Measurements from ENCODE around the gene HSP90AA1. TPM values are rescaled to one million over a fixed set of nuclear protein-coding genes. Genes with fewer than 3 reads are reported as not detected.
"Not testable (repeated sequence)": the region's sequence is repeated elsewhere in the genome, so short reads cannot be mapped to it uniquely, and the experiment has no call there.

The HSP90AA1 gene
- total RNA-seq, 1 donor from 2014 or later, result 74.6 TPM

GRCh38 chr14:102085488-102085887 lies 1.4 kb downstream of the HSP90AA1 start:
- H3K9me3 ChIP-seq (ENCODE audit: control insufficient read depth in 3 of 3, low read length in 3 of 3), result no peaks in the 10 kb centered on the region
- H3K9ac ChIP-seq (ENCODE audit: low read depth in 1 of 3, low read length in 3 of 3), result peak overlapping the region; percentile 47 to 89 (median 86)
- peaks cover 21 to 38% (median 22%) of the 10 kb centered on the region in 3 donors for H3K4me1 ChIP-seq (ENCODE audit: control insufficient read depth in 3 of 3, insufficient read depth in 3 of 3, low read length in 3 of 3)
- H3K4me3 ChIP-seq (ENCODE audit: low read length in 3 of 3), result peak overlapping the region; percentile 76 to 88 (median 82)
- no peaks in the 10 kb centered on the region for H3K27me3 ChIP-seq (ENCODE audit: control insufficient read depth in 3 of 3, insufficient read depth in 3 of 3, low read length in 3 of 3)
- peaks cover 40 to 55% (median 50%) of the 10 kb centered on the region in 3 donors for H3K36me3 ChIP-seq (ENCODE audit: control insufficient read depth in 3 of 3, insufficient read depth in 3 of 3, low read length in 3 of 3)
- H3K27ac ChIP-seq (ENCODE audit: low read depth, low read length), result no peak overlapping the region

- Histone ChIP-seq H3K4me3 (ENCODE audit: low read length in 3 of 3) (peak overlapping the region in 2 of 3 donors; percentile 82 to 88), H3K36me3 (ENCODE audit: control insufficient read depth in 3 of 3, insufficient read depth in 3 of 3, low read length in 3 of 3) (peaks cover 45 to 61% (median 55%) of the 10 kb centered on the region in 3 donors), H3K9me3 (ENCODE audit: control insufficient read depth in 3 of 3, low read length in 3 of 3) (no peaks in the 10 kb centered on the region), H3K27ac (ENCODE audit: low read depth, low read length) (no peak overlapping the region), H3K4me1 (ENCODE audit: control insufficient read depth in 3 of 3, insufficient read depth in 3 of 3, low read length in 3 of 3) (peaks cover 21 to 38% (median 22%) of the 10 kb centered on the region in 3 donors), H3K9ac (ENCODE audit: low read depth in 1 of 3, low read length in 3 of 3) (peak overlapping the region in 2 of 3 donors; percentile 86 to 89), H3K27me3 (ENCODE audit: control insufficient read depth in 3 of 3, insufficient read depth in 3 of 3, low read length in 3 of 3) (no peaks in the 10 kb centered on the region)
These were observed 1.9 kb downstream of the HSP90AA1 start for GRCh38 chr14:102084931-102085330.

- not testable (repeated sequence) for H3K27ac ChIP-seq (ENCODE audit: low read depth, low read length); H3K9ac ChIP-seq (ENCODE audit: low read depth in 1 of 3, low read length in 3 of 3); H3K4me3 ChIP-seq (ENCODE audit: low read length in 3 of 3); H3K9me3 ChIP-seq (ENCODE audit: control insufficient read depth in 3 of 3, low read length in 3 of 3); H3K27me3 ChIP-seq (ENCODE audit: control insufficient read depth in 3 of 3, insufficient read depth in 3 of 3, low read length in 3 of 3)
- H3K4me1 ChIP-seq (ENCODE audit: control insufficient read depth in 3 of 3, insufficient read depth in 3 of 3, low read length in 3 of 3), result peaks cover 21 to 38% (median 22%) of the 10 kb centered on the region in 3 donors
- peaks cover 50 to 65% (median 59%) of the 10 kb centered on the region in 3 donors for H3K36me3 ChIP-seq (ENCODE audit: control insufficient read depth in 3 of 3, insufficient read depth in 3 of 3, low read length in 3 of 3)
These were observed 2.3 kb downstream of the HSP90AA1 start for GRCh38 chr14:102084522-102084921.

GRCh38 chr14:102081231-102082080 lies 5.4 kb downstream of the HSP90AA1 start:
- H3K9ac ChIP-seq (ENCODE audit: low read depth in 1 of 3, low read length in 3 of 3), result no peak overlapping the region

GRCh38 chr14:102080183-102081080 lies 6.4 kb downstream of the HSP90AA1 start:
- Histone ChIP-seq H3K36me3 (ENCODE audit: control insufficient read depth in 3 of 3, insufficient read depth in 3 of 3, low read length in 3 of 3) (peaks cover 55 to 67% (median 59%) of the 10 kb centered on the region in 3 donors), H3K4me1 (ENCODE audit: control insufficient read depth in 3 of 3, insufficient read depth in 3 of 3, low read length in 3 of 3) (peaks cover 5 to 25% (median 10%) of the 10 kb centered on the region in 3 donors), H3K27me3 (ENCODE audit: control insufficient read depth in 3 of 3, insufficient read depth in 3 of 3, low read length in 3 of 3) (no peaks in the 10 kb centered on the region), H3K9me3 (ENCODE audit: control insufficient read depth in 3 of 3, low read length in 3 of 3) (no peaks in the 10 kb centered on the region), H3K4me3 (ENCODE audit: low read length in 3 of 3) (no peak overlapping the region), H3K9ac (ENCODE audit: low read depth in 1 of 3, low read length in 3 of 3) (no peak overlapping the region), H3K27ac (ENCODE audit: low read depth, low read length) (no peak overlapping the region)

More at GRCh38 chr14:102081231-102082080, 5.4 kb downstream of the HSP90AA1 start:
- no peak overlapping the region for H3K4me3 ChIP-seq (ENCODE audit: low read length in 3 of 3)
- H3K9me3 ChIP-seq (ENCODE audit: control insufficient read depth in 3 of 3, low read length in 3 of 3), result no peaks in the 10 kb centered on the region
- peaks cover 59 to 74% (median 63%) of the 10 kb centered on the region in 3 donors for H3K36me3 ChIP-seq (ENCODE audit: control insufficient read depth in 3 of 3, insufficient read depth in 3 of 3, low read length in 3 of 3)
- H3K27ac ChIP-seq (ENCODE audit: low read depth, low read length), result no peak overlapping the region
- H3K27me3 ChIP-seq (ENCODE audit: control insufficient read depth in 3 of 3, insufficient read depth in 3 of 3, low read length in 3 of 3), result no peaks in the 10 kb centered on the region
- H3K4me1 ChIP-seq (ENCODE audit: control insufficient read depth in 3 of 3, insufficient read depth in 3 of 3, low read length in 3 of 3), result peaks cover 10 to 29% (median 18%) of the 10 kb centered on the region in 3 donors

GRCh38 chr14:102079700-102079979 lies 7.2 kb downstream of the HSP90AA1 start:
- H3K9ac ChIP-seq (ENCODE audit: low read depth in 1 of 3, low read length in 3 of 3), result no peak overlapping the region
- H3K36me3 ChIP-seq (ENCODE audit: control insufficient read depth in 3 of 3, insufficient read depth in 3 of 3, low read length in 3 of 3), result peaks cover 48 to 59% (median 52%) of the 10 kb centered on the region in 3 donors
- no peak overlapping the region for H3K27ac ChIP-seq (ENCODE audit: low read depth, low read length)
- no peaks in the 10 kb centered on the region for H3K9me3 ChIP-seq (ENCODE audit: control insufficient read depth in 3 of 3, low read length in 3 of 3)
- H3K27me3 ChIP-seq (ENCODE audit: control insufficient read depth in 3 of 3, insufficient read depth in 3 of 3, low read length in 3 of 3), result no peaks in the 10 kb centered on the region
- H3K4me1 ChIP-seq (ENCODE audit: control insufficient read depth in 3 of 3, insufficient read depth in 3 of 3, low read length in 3 of 3), result peaks cover 0 to 20% (median 3%) of the 10 kb centered on the region in 3 donors
- no peak overlapping the region for H3K4me3 ChIP-seq (ENCODE audit: low read length in 3 of 3)

GRCh38 chr14:102078831-102079699 lies 7.8 kb downstream of the HSP90AA1 start:
- Histone ChIP-seq H3K9ac (ENCODE audit: low read depth in 1 of 3, low read length in 3 of 3) (no peak overlapping the region), H3K4me1 (ENCODE audit: control insufficient read depth in 3 of 3, insufficient read depth in 3 of 3, low read length in 3 of 3) (peaks cover 3 to 21% (median 3%) of the 10 kb centered on the region in 3 donors), H3K36me3 (ENCODE audit: control insufficient read depth in 3 of 3, insufficient read depth in 3 of 3, low read length in 3 of 3) (peaks cover 43 to 53% (median 46%) of the 10 kb centered on the region in 3 donors), H3K9me3 (ENCODE audit: control insufficient read depth in 3 of 3, low read length in 3 of 3) (no peaks in the 10 kb centered on the region), H3K4me3 (ENCODE audit: low read length in 3 of 3) (no peak overlapping the region), H3K27ac (ENCODE audit: low read depth, low read length) (no peak overlapping the region), H3K27me3 (ENCODE audit: control insufficient read depth in 3 of 3, insufficient read depth in 3 of 3, low read length in 3 of 3) (no peaks in the 10 kb centered on the region)

- H3K4me1 ChIP-seq (ENCODE audit: control insufficient read depth in 3 of 3, insufficient read depth in 3 of 3, low read length in 3 of 3), result peaks cover 3 to 16% (median 3%) of the 10 kb centered on the region in 3 donors
- not testable (repeated sequence) for H3K27me3 ChIP-seq (ENCODE audit: control insufficient read depth in 3 of 3, insufficient read depth in 3 of 3, low read length in 3 of 3); H3K4me3 ChIP-seq (ENCODE audit: low read length in 3 of 3); H3K9me3 ChIP-seq (ENCODE audit: control insufficient read depth in 3 of 3, low read length in 3 of 3); H3K27ac ChIP-seq (ENCODE audit: low read depth, low read length); H3K9ac ChIP-seq (ENCODE audit: low read depth in 1 of 3, low read length in 3 of 3)
- peaks cover 40 to 46% (median 40%) of the 10 kb centered on the region in 3 donors for H3K36me3 ChIP-seq (ENCODE audit: control insufficient read depth in 3 of 3, insufficient read depth in 3 of 3, low read length in 3 of 3)
These were observed 8.5 kb downstream of the HSP90AA1 start for GRCh38 chr14:102078361-102078791.

- peaks cover 30 to 36% (median 32%) of the 10 kb centered on the region in 3 donors for H3K36me3 ChIP-seq (ENCODE audit: control insufficient read depth in 3 of 3, insufficient read depth in 3 of 3, low read length in 3 of 3)
- H3K9me3 ChIP-seq (ENCODE audit: control insufficient read depth in 3 of 3, low read length in 3 of 3), result no peaks in the 10 kb centered on the region
- peaks cover under 1 to 9% (median 3%) of the 10 kb centered on the region in 3 donors for H3K4me1 ChIP-seq (ENCODE audit: control insufficient read depth in 3 of 3, insufficient read depth in 3 of 3, low read length in 3 of 3)
- H3K27ac ChIP-seq (ENCODE audit: low read depth, low read length), result no peak overlapping the region
- no peaks in the 10 kb centered on the region for H3K27me3 ChIP-seq (ENCODE audit: control insufficient read depth in 3 of 3, insufficient read depth in 3 of 3, low read length in 3 of 3)
- H3K4me3 ChIP-seq (ENCODE audit: low read length in 3 of 3), result no peak overlapping the region
- H3K9ac ChIP-seq (ENCODE audit: low read depth in 1 of 3, low read length in 3 of 3), result no peak overlapping the region
These were observed 9.5 kb downstream of the HSP90AA1 start for GRCh38 chr14:102077382-102077709.

All from skeletal muscle tissue (tissue), 4 donors.